GM12891 (cell line): ENCODE results near the gene SLFN12L.

Experiments used
- POLR2A ChIP-seq: IDR thresholded peaks from 2 replicates; pipeline ENCODE4 v1.6.1; 2011; ENCODE audit warnings: low read depth, low read length, control low read depth
- POLR2AphosphoS5 ChIP-seq: IDR thresholded peaks from 2 replicates; pipeline ENCODE4 v1.6.1; 2011; ENCODE audit warnings: low read depth, low read length, control low read depth

DNA sequence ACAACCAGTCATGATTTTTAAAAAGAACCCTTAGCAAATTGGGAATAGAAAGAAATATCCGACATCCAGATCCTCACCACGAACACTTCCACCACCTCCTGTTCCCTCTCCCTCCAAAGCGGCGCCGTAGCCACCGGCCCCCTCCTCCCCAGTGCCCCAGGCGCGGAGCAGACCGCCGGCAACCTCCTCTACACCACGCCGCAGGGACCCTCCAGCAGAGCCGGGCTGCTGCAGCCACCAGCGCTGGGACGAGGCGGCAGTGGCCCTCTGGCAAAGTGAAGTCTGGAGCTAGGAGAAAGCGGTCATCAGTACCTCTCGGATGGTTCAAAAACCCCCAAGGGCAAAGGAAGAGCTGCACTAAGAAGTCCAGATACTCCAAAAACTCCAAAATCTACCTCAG lies 47.5 kb downstream of the SLFN12L start:
- TF ChIP-seq POLR2AphosphoS5: no peak
- no peak for TF ChIP-seq POLR2A
